ENCODE data around the gene DENND1B.
"Not testable (repeated sequence)": the region's sequence is repeated elsewhere in the genome, so short reads cannot be mapped to it uniquely, and the experiment has no call there.

The DENND1B gene

DNA sequence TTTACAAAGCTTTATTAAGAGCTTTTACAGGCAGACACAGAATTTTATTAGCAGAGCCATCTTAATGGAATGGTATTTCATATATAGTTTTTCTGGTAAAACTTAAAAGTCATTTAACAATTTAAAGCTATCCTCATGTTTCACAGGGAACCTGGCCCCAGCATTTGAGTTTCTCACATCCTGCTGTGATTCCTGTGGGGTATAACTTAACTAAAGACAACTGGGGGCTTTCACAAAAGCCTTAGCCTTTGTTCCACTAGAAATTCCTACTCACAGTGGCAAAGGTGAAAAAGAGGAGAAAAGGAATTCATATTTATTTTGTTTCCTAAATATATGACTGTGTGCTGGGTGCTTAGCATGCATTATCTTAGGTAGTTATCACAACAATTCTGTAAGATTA is 233.9 kb downstream of the DENND1B start:
- DNase-seq: no peak

DNA sequence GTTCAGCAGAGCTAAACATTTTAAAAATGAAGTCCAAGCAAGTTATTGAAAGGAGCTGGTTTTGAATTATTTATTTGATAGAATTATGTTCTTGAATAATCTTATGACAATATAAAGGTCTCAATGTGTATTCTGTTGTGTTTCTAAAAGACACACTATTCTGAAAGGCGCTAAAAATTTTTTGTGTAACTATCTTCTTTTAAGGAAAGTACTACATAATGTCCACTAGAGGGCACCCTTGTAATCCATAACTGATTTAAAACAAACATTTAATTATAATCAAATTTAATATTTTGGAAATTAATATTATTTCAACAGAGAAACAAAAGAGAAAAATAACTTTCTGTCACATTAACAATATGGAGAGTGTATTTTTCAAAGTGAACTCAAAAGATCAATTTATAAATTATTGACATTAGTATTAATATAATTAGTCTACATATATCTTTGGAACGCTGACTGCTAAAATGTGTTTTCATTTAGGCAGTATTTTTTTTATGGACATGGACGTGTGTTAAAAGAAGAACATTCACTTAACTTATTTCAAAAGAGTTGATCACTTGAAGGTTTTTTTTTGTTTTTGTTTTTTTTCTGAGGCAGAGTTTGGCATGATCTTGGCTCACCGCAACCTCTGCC is 248.4 kb downstream of the DENND1B start:
- peak; percentile 73 for DNase-seq

DNA sequence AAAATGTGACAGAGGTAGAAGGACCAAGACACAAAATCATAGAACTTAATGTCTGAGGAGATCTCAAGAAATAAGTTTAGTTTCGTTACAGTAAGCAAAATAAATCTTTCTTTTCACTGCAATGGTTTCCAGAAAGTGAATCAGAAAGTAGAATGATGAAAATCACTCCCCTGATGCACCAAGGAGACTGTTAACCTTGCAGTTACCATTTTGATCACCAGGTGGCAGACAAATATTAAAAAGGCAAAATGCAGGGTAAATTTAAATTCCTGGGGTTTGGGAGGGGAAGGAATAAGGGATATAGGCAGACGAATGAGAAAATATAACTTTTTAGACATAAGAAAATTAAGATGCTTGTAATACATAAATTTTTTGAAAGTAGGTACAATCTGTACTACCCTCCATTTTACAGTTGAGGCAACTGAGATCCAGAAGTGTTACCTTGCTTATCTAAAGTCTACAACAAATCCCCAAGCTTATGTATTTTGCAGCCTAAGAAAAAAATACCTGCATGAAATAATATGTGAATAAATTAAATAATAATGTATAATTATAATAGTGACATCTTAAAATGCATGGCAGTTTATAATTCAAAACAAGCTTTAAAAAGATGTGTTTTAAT is 254.1 kb downstream of the DENND1B start:
- DNase-seq: peak; percentile 41

DNA sequence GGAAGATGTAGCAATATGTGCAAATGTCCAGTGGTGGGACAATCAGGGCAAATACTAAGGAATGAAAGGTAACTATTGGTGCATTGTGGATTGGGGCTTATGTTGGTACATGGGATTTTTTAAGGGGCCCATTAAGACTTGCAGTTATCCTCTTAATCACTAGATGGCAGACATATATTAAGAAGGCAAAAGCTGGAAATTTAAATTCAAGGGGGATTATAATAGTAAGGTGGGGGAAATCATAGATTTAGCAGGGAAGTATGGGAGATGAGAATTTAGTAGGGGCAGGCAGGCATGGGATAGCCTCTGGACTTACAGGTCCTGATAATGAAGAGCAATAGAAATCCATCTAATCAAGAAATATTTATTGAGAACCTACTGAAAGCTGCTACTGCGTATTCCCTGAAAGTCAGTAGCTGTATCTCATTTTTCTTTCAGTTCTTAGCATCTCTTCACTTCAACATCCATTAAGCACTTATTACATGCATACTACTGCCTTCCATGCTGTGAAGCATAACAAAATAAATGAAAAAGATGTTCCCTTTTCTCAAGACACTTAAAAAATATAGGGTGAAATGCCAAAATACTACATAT is 255.4 kb downstream of the DENND1B start:
- peak; percentile 36 for DNase-seq

DNA sequence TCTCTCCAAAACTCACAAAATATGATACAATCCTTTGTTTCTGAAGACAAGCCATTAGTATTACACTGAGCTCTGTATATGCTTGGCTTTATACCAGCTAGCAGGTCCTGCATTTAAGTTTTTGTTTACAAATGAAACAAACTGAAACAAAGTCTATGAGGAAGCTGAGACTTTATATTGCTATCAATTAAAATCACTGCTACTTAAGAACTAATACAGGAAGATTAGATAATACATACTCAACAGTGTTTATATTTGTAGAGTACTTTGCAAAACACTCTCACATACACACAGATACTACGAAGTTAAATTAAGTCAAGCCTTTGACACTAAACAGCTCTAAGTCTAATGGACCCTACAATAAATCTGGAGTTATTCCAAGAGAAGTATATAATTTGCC is 259.9 kb downstream of the DENND1B start:
- DNase-seq: peak; percentile 60

DNA sequence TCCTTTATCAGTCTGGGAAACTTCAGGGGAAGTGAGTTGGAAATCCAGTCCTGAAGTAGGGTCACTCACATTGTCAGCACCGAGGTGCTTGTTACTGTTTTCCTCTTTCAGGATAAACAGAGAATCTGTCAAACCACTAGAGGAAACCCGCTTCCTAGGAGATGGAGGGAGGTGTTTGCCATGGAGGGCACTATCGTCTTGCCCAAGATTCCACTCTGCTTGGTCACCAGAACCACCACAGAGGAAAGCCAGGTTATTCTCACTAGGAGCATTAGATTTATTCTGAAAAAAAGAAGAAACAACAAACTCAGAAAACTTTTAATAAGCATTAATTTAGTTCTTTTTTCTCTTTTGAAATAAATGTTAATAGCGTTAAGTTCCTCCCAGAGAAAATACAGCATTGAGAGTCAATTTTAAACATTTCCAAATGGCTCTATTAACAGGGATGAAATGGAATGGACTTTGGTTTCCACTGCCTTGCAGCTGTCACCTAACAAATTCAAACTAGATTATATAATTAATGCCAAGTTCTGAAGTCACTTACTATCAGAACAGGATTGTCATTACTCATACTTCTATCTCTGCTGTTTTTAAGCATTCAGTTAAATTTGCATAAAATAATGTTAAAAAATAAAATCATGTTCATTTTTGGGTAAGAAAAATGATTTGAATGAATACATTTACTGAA is 264.4 kb downstream of the DENND1B start:
- DNase-seq: no peak

DNA sequence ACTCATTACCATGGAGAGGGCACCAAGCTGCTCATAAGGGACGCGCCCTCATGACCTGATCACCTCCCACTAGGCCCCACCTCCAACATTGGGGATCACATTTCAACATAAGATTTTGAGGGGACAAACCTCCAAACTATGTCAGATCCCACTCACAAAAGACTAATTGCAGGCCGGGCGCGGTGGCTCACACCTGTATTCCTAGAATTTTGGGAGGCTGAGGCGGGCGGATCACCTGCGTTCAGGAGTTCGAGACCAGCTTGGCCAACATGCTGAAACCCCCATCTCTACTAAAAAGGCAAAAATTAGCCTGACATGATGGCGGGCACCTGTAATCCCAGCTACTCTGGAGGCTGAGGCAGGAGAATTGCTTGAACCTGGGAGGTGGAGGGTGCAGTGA is 278.6 kb downstream of the DENND1B start:
- DNase-seq: no peak

DNA sequence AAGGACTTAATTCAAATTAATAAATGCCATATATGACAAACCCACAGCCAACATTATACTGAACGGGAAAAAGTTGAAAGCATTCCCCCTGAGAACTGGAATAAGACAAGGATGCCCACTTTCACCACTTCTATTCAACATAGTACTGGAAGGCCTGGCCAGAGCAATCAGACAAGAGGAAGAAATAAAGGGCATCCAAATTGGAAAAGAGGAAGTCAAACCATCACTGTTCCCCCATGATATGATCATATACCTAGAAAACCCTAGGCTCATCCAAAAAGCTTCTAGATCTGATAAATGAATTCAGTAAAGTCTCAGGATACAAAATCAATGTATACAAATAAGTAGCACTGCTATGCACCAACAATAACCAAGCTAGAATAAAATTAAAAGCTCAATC is 283.8 kb downstream of the DENND1B start:
- not testable (repeated sequence) for DNase-seq

DNA sequence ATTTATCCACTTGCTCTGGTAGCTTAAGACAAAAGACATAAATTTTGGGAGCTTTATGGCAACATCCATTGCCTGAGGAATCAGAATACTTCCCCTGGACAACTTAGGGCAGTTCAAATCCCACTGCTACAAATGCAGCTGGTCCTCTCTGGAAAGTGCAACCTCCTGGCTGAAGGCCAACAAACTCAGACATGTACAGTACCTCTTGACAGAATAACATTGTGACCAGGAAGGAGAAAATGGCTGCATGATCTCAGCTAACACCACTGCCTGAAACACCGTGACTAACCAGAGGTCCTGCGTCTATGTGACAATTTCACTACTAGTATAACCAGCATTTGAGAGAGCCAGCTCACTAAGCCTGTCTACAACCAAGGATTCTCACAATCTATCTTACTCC is 288.3 kb downstream of the DENND1B start:
- peak; percentile 69 for DNase-seq

DNA sequence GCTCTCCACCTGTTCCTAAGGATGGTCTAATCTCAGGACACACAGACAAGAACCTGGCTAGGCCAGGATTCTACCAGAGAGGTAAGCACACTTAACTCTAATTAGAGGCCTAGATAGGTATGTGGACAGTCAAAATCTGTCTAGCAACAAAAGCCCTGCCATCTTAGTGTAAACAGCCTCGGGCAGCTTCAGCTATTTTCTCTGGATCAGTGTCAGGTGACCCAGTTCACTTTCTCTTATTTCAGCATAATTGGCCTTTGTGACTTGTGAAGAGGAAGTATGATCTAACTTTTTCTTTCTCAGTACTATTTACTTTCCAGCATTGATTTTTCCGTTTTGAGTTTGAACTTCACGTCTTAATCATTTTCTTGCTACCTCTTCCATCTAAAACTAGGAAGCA is 289.5 kb downstream of the DENND1B start:
- peak; percentile 28 for DNase-seq

DNA sequence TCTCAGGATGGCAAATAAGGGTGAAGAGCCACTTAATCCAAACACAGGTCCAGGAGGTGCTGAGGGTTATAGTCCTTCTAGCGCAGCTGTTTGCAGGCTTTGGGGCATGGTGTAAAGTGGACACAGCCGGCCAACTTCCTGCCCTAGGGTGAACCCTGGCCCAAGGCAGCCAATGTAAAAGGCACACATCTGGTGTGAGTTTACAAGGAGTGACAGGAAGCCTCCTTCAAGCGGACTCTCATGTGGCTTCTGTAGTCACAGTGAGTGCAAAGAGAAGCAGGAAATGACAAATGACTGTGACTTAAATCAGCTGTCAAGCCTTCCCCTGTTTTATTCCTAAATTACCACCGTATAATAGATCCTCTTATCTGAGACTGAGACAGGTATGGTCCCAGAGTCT is 294.2 kb downstream of the DENND1B start:
- DNase-seq: no peak

DNA sequence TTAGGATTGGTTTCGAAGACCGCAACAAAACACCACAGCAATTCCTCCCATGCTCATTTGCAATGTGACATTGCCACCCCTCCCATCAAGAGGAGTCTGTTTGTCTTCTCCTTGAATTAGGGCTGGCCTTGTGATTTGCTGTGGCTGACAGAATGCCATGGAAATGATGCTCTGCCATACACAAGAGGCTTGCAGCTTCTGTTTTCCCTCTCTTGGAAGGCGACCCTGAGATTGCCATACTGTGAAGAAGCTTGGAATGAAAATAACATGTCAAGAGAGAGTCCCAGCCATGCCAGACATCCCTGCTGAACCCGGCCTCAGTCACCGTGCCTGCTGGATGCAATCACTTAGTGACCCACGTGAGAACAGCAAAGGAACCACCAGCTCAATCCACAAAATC is 294.8 kb downstream of the DENND1B start:
- DNase-seq: no peak

DNA sequence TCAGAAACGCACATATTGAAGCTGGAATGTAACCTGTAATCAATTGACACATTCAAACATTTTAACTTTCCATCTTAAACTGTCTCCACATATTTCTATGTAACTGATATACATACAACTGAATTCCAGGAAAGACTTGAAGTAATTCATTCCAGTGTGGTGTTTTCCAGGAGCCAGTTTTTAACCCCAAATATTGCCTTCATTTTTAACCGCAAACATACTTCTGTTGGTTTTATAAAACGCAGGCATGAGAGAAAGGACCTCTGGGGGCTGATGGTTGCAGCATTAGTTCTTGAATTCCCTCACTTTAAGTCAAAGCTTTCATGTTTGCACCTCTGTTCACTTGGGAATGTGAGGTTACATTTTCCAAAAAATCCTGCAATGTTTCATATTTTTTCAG is 303.1 kb downstream of the DENND1B start:
- DNase-seq: no peak

DNA sequence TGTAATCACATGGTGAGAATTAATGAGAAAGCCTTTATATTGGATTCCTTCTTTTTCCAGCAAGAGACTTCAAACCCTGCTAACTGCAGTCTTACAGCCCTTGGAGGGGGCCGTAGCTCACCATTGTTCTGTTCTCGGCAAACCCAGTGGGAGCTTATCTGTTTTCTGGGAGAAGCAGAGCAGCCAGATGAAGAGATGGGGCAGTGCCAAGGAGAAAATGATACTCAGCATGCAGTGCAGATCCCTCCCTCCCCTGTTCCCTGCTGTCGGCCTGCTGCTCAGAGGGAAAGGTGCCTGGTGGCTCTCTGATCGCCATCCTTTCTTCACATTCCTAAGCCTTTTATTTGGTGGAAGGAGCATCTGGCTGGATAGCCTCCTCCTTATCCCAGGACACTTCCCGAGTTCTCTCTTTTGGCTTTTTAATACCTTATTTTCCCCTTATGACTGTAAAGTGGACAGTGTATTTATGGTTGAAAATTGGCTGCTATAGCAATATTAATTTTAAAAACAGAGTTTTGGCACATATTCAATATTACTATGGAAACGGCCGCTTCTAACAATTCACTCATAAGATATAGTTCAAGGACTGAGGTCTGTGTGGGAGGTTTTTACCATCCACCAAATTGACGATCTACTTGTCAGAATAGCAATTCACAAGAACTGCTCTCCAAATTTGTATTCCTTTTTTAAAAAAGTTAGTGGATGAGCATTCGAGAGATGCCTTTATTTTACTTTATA is 303.9 kb downstream of the DENND1B start:
- no peak for DNase-seq

DNA sequence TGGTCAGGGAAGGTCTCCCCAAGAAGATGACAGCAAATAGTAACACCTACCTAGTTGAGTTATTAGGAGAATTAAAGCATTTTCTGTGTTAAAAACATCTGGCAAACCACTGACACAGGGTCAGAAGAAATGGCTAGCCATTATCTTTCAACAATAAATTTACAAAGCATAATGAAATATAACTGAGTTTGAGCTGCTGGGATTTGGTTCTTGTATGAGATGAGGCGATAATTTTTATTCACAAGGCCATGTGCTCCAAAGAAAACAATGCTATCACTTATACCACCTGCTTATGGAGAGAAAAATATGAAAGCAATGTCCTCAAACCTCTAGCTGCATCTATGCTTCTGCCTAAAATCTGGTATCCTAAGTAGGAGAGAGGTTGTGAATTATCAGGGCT is 304.9 kb downstream of the DENND1B start:
- DNase-seq: no peak

DNA sequence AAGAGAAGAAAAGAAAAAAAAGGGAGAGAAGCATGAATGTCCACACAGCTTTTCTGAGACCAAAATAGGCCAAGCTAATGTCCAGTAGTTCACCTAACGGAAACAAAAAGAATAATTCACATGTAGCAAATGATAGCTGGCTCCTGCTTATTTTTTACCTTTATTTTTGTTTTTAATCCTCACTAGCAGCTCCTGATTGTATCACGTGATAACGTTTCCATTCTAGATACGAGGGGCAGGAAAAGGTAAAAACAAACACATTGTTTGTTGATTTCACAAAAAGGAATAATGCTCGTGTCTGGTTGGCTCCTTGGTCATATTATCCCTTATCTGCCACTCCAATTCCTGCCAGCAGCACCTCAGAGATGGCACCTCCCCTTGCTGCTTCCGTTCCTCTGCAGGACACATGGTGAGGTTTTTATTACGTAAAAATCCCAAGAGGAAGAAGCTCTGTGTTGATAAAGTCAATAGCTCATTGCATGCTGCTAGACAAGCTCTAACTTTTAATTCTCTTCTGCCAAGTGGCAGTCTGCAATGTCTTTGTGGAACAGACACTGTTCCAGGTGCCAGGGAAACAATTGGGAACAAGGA is 305.6 kb downstream of the DENND1B start:
- DNase-seq: no peak

DNA sequence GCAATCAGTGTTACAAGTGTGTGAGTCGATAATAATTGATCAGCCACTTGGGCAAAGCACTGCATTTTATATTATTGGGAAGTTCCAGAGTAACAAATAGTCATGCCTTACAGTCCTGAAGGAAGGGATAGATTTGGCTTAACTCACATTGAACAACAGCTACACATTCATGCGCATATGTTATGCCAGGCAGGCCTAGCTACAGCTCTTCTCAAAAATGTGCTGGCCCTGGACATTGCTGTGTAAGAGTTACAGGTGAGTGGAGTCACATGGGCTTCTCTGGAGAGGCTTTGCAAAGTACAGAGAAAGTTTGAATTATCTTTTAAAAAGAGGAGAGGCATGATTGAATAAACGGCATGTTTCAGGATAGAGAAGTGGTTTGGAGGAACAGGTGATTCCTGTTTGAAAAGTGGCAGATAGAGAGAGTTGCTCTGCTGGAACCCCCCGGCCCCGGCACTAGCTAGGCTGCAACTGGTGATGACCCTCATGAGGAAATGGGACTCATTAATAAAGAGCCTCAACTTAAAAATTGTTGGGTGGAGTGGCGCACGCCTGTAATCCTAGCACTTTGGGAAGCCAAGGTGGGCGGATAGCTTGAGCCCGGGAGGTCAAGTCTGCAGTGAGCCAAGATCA is 306.6 kb downstream of the DENND1B start:
- DNase-seq: no peak

DNA sequence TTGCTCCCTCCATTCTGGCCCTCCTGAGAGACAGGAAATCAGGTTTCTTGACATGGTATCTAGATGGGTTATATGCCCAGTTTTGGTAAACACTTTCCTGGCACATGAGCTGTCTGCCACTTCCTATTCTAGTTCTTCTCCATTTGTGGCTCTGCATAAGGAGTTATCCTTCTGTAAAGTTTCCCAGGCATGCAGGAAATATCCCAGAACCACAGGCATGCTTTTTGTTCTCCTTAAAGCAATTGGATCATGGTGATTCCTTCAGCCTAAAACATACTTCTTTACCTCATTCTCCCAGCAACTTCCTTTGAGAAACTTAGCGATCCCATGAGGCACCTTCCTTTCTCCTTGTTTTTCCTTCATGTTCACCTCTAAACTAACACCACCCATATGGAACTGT is 307.4 kb downstream of the DENND1B start:
- no peak for DNase-seq

DNA sequence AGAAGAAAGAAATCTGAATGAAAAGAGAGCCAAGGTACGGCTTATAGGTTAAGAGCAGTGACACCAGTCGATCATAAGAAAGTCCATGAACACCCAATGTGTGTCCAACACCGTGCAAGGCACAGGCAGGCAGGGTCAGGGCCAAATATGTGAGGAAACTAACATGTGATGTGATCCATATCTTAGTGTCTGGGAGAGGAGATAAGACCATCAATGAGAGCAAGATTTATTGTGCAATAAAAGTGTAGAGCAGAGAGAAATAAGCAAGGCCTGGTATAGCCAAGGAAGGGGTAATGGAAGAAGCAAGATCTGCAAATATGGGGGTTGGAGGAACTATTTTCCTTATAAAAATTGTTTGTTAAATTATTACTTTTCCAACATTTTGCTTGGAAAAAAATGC is 308.5 kb downstream of the DENND1B start:
- no peak for DNase-seq

DNA sequence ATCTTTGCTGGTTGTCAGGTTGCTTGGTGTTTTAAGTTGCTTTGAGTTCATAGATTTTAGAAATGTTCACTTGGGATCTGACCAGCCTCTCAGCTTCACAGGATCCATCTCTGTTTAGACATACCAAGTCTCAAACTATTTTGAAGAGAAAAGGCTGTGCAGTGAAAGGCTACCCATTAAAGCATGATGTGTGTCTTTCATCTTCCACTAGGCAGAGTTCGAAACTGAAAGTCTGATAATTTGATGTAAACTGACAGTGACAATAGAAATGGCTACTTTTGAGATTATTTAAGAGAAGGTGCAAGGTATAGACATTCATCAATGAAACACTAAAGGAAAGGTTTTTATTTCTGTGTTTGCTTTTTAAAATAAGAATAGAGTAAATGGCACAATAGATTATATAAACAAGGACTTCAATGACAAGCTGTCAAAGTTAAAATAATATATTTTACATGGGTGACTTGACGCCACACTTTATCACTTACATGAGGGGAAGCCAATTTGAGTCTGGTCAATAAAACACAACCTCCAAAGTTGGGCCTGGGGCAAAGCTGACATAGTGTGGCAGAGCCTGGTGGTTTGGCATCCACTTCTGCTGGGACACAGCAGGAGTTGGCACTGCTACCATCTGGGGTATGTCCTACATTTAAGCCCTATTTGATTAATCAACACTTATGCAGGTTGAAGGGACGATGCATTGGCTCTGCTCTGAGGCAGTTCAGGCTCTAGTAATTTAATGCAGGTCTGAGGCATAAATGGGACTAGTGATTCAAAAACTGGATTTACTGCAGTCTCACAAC is 309.6 kb downstream of the DENND1B start:
- no peak for DNase-seq

DNA sequence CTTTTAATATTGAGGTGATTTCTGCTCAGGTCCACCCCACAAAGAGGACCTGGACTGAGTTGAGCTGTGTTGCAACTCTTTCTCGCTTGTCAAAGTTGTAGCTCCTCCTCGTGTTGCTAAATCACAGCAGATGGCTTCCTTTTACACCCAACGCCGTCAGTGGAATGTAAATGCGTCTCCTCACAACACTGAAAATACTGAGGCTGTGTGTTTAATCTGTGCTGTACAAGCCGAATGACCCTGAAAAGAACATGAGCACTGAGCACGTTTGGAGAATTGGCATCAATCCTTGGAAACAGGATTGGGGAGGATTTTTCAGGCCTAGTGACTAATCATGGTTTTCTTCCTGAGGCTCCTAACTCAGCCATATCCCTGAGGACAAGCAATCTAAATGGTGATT is 311.2 kb downstream of the DENND1B start:
- DNase-seq: no peak

DNA sequence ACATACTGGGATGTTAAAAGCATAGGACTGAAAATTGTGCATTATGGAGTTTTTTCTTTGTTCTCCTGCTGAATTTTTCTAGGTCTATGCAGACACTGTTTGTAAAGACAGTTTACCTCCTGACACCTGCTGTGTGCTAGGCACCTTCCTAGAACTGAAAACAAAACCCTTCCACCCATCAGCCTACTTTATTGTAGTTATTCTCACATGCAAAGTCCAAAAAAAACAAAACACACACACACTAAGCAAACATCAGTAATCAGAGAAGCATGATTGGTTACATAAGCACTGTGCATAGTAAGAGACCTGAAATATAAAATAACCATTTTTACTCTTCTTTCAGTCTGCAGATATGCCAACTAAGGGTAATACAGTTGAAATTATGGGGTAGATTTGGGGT is 312.1 kb downstream of the DENND1B start:
- no peak for DNase-seq
